IPS-20b (cell line): ENCODE data around the gene MAP3K5.

Experiments
- H3K27ac ChIP-seq: one replicate; pipeline ENCODE4 v1.5.1; 2013; ENCODE audit warnings: low read length
- H3K27me3 ChIP-seq: 2 replicates; pipeline ENCODE4 v1.6.1; 2013; ENCODE audit warnings: mild to moderate bottlenecking, low read length, inconsistent platforms; ENCODE audit not compliant: insufficient read depth
- H3K36me3 ChIP-seq: 2 replicates; pipeline ENCODE4 v1.6.1; 2013; ENCODE audit warnings: low read depth, mild to moderate bottlenecking, inconsistent platforms, low read length, moderate library complexity; ENCODE audit not compliant: insufficient read depth
- H3K4me1 ChIP-seq: 2 replicates; pipeline ENCODE4 v1.6.1; 2013; ENCODE audit warnings: mild to moderate bottlenecking, control low read depth, inconsistent platforms, low read length, moderate library complexity; ENCODE audit not compliant: insufficient read depth
- H3K4me3 ChIP-seq: 2 replicates; pipeline ENCODE4 v1.5.1; 2013; ENCODE audit warnings: mild to moderate bottlenecking, low read length, inconsistent platforms
- H3K9ac ChIP-seq: 2 replicates; pipeline ENCODE4 v1.6.1; 2013; ENCODE audit warnings: low read depth, mild to moderate bottlenecking, inconsistent platforms, low read length, moderate library complexity
- H3K9me3 ChIP-seq: 2 replicates; pipeline ENCODE4 v1.6.1; 2013; ENCODE audit warnings: mild to moderate bottlenecking, low read depth, low read length, inconsistent platforms; ENCODE audit not compliant: insufficient read depth

The MAP3K5 gene

DNA sequence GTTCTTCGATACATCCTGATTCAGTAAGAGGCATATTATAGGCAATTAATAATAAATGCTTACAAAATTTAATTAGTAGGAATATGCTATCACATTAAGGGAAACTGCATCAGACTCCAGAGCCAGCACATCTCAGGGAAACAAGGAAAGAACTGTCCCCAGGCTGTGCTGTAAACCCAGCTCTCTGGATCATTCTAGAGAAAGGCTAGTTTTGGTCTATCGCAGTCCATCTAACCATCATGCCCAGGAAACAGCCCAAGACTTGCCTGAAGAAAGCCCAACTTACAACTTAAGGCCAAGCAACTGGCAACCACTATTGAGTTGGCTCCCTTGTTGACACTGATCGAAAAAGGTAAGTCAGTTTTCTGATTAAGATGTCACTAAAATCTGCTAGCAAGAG is 11.3 kb downstream of the MAP3K5 start:
- Histone ChIP-seq H3K9ac (no peak overlapping the region), H3K9me3 (no peaks in the 10 kb centered on the region), H3K4me1 (0 out of 2 replicates have a peak, but pooled peaks cover 4% of the 10 kb centered on the region), H3K27me3 (no peaks in the 10 kb centered on the region), H3K27ac (no peak overlapping the region), H3K36me3 (no peaks in the 10 kb centered on the region), H3K4me3 (no peak overlapping the region)

DNA sequence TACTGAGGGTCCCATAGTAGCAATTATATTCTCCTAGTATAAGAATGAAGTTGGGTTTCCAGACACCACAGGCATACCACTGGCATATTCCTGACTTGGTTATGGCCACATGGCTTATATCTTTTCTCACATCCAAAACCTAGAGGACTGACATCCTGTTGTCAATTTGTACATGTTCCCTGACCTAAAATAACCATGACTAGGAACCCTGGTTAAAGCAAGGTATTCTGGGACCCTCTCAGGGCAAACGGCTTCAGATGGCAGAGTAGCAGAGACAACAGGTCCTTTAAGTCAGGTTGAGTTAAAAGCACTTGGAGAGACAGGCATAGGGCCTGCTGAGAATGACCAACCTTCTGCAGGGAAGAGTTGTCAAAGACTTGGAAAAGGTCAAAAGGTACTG is 12.6 kb downstream of the MAP3K5 start:
- H3K27me3 ChIP-seq: no peaks in the 10 kb centered on the region
- H3K36me3 ChIP-seq: no peaks in the 10 kb centered on the region
- no peaks in the 10 kb centered on the region for H3K4me1 ChIP-seq
- no peaks in the 10 kb centered on the region for H3K9me3 ChIP-seq
- H3K4me3 ChIP-seq: no peak overlapping the region
- H3K9ac ChIP-seq: no peak overlapping the region
- H3K27ac ChIP-seq: no peak overlapping the region

DNA sequence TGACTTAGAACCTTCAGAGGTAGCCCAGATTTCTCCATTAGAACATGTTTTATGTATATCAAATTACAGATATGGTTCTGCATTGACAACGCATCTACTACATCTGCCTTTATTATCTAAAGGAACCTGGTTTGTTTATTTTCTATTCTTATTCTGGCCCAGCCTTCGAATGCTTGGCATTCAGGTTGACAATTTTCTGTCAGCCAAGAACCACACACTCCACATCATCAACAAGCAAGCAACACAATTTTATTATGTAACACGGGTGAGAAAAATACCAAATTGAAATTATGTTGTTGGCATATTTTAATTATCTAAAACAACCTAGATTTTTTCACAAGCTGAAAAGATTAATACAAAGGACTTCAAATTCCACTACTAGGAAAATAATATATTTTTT is 14.6 kb downstream of the MAP3K5 start:
- H3K9ac ChIP-seq: no peak overlapping the region
- H3K27ac ChIP-seq: no peak overlapping the region
- H3K4me3 ChIP-seq: no peak overlapping the region
- no peaks in the 10 kb centered on the region for H3K27me3 ChIP-seq
- no peaks in the 10 kb centered on the region for H3K9me3 ChIP-seq
- peaks cover 3% of the 10 kb centered on the region; the same call in 1 of the 2 replicates for H3K4me1 ChIP-seq
- no peaks in the 10 kb centered on the region for H3K36me3 ChIP-seq

DNA sequence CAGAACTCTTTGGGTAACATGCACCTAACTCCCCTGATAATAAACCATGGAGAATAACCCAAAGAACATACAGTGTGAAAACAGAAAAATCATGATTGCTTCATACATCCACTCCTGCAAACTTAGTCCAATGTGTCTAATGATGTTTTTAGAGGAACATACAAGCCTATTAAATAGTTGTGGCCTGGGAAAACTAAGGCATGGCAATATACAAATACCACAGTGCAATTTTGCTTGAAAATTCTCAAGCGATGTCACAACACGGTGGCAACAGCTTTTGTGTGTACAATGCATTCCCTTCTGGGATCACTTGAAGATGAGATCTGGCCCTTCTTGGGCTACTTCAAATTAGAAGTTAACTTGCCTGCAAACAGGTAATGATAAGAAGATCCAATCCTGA is 16.7 kb downstream of the MAP3K5 start:
- Histone ChIP-seq H3K36me3 (no peaks in the 10 kb centered on the region), H3K4me1 (peaks cover 5% of the 10 kb centered on the region; the same call in 1 of the 2 replicates), H3K27ac (no peak overlapping the region)

DNA sequence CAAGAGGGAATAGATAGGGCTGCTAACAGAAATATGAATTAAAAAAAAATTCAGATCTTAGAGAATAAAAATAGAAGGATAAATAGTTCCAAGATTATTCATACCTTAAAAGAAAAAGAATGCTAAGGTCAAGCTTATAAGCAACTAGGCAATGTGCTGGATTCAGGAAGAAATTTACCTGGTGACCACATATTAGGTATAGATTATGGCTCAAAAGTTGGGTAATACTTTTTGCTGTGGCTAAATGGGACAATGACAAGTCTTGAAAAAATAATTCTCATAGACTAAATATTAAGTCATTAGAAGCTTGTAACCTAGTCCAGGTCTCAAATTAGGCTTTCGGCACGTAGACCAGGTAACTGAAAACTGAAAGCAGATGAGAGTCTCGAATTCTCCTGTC is 17.2 kb downstream of the MAP3K5 start:
- H3K27me3 ChIP-seq: no peaks in the 10 kb centered on the region
- no peaks in the 10 kb centered on the region for H3K36me3 ChIP-seq
- H3K4me3 ChIP-seq: no peak overlapping the region
- H3K9ac ChIP-seq: no peak overlapping the region
- no peak overlapping the region for H3K27ac ChIP-seq
- H3K4me1 ChIP-seq: peaks cover 5% of the 10 kb centered on the region; the same call in 1 of the 2 replicates
- no peaks in the 10 kb centered on the region for H3K9me3 ChIP-seq

More for the DNA sequence above, 16.7 kb downstream of the MAP3K5 start:
- Histone ChIP-seq H3K4me3 (no peak overlapping the region), H3K9ac (no peak overlapping the region), H3K9me3 (no peaks in the 10 kb centered on the region), H3K27me3 (no peaks in the 10 kb centered on the region)

DNA sequence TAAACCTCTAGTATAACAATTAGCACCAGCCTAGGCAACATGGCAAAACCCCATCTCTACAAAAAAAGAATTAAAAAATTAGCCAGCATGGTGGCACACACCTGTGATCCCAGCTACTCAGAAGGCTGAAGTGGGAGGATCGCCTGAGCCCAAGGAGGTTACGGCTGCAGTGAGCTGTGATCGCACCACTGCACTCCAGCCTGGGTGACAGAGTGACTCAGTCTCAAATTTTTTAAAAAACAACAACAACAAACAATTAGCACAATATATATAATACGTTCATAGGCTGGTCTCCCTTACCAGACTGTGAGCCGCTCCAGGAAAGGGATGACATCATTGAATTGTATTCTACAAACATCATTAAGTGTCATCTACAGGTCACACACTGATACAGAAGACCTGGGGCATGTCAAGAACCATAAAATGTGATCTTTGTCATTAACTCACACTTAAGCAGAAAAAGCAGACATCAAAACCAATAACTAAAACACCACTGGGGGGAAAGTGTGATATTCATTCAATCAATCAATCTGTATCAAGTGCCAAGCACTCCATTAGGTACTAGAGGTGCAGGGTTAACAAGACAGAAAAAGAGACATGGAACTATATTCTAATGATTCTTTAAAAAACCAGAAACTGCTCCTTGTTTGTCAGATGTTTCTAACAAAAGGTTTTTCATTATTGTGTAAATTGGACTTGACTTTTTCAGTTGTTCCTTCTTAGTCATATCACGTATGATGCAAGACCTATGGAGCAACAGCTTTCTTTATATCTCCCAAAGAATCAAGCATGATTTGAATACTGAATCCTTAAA is 17.8 kb downstream of the MAP3K5 start:
- H3K9me3 ChIP-seq: no peaks in the 10 kb centered on the region
- H3K9ac ChIP-seq: no peak overlapping the region
- no peak overlapping the region for H3K4me3 ChIP-seq
- no peak overlapping the region for H3K27ac ChIP-seq
- no peaks in the 10 kb centered on the region for H3K36me3 ChIP-seq
- peaks cover 5% of the 10 kb centered on the region; the same call in 1 of the 2 replicates for H3K4me1 ChIP-seq
- no peaks in the 10 kb centered on the region for H3K27me3 ChIP-seq

DNA sequence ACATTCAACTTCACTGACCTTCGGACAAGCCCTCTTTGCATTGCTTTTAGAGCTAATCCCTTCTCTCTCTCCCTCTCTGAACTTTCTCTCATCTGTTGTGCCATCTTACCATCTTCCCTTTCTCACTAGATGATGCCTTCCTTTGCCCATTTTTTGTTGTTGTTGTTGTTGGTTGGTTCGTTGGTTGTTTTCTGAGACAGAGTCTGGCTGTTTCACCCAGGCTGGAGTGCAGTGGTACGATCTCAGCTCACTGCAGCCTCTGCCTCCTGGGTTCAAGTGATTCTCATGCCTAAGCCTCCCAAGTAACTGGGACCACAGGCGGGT is 18.8 kb downstream of the MAP3K5 start:
- no peak overlapping the region for H3K4me3 ChIP-seq
- H3K9me3 ChIP-seq: no peaks in the 10 kb centered on the region
- no peaks in the 10 kb centered on the region for H3K27me3 ChIP-seq
- no peak overlapping the region for H3K9ac ChIP-seq
- H3K27ac ChIP-seq: no peak overlapping the region
- H3K36me3 ChIP-seq: no peaks in the 10 kb centered on the region
- H3K4me1 ChIP-seq: peaks cover 5% of the 10 kb centered on the region; the same call in 1 of the 2 replicates

DNA sequence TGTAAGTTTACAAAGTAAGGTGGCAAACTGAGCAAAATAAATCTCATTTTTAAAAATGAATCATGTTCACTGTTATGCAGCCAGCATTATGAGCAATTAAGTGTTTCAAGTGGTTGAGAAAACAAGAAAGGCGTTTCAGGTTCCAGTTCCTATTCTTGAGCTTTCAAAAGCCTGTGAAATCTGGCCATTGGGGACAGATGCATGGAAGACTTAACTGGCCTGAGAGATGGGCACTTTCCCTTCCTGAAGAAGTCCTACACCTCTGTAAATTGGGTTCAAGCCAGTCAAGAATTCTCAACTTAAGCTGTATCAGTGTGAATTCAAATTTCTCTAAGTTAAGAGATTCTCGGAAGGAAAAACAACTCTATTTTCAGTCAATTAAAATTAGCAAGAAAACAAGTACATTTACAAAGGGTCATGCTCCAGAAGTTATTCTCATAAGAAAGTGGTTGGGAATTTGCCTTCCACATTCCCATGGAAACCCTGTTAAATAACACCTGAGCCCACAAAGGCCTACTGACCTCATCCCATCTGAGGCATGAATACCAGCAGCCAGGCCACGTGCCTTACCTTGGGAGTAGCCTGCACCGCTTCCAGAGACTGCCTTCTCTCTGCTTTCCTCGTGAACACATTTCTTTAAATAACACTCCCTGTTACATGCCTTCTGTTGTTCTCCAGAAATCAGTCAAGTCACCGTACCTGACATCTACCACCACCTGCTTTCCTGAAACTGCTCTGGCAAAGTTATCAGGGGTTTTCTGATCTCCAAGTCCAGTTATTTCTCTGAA is 19.4 kb downstream of the MAP3K5 start:
- Histone ChIP-seq H3K27me3 (no peaks in the 10 kb centered on the region), H3K4me3 (no peak overlapping the region), H3K9me3 (no peaks in the 10 kb centered on the region), H3K4me1 (peaks cover 5% of the 10 kb centered on the region; the same call in 1 of the 2 replicates), H3K27ac (no peak overlapping the region), H3K9ac (no peak overlapping the region; the same call in 1 of the 2 replicates), H3K36me3 (no peaks in the 10 kb centered on the region)

DNA sequence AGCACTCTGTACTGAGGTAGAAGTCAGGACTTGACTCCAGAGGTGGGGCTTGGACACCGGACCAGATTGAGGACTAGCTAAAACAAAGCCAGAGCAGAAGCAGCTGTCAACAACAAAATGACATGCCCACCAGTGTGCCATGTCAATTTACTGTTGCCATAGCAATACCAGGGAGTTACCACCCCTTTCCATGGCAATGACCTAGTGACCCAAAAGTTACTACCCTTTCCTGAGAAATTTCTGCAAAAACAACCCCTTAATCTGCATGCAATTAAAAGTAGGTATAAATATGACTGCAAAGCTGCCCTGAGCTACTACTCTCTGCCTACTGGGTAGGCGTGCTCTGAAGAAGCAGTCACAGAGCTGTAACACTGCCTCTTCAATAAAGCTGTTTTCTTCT is 21.0 kb downstream of the MAP3K5 start:
- H3K27me3 ChIP-seq: no peaks in the 10 kb centered on the region
- no peak overlapping the region for H3K9ac ChIP-seq
- no peaks in the 10 kb centered on the region for H3K36me3 ChIP-seq
- peaks cover 5% of the 10 kb centered on the region; the same call in 1 of the 2 replicates for H3K4me1 ChIP-seq
- no peaks in the 10 kb centered on the region for H3K9me3 ChIP-seq
- H3K4me3 ChIP-seq: no peak overlapping the region
- no peak overlapping the region for H3K27ac ChIP-seq

DNA sequence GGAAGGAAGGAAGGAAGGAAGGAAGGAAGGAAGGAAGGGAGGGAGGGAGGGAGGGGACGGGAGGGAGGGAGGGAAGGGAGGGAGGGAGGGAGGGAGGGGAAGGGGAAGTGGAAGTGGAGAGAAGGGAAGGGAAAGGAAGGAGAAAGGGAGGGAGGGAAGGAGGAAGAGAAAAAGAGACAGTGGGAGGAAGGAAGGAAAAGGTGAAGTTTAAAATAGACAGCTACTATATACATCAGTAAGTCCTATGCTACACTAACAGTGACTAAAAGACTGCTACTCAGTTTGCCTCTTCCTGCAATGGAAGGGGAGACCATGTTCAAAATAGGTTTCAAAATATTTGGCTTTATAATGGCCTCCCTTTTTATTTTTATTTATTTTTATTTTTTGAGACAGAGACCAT is 22.5 kb downstream of the MAP3K5 start:
- H3K27ac ChIP-seq: no peak overlapping the region
- H3K9ac ChIP-seq: no peak overlapping the region
- H3K9me3 ChIP-seq: no peaks in the 10 kb centered on the region
- no peaks in the 10 kb centered on the region for H3K27me3 ChIP-seq
- peaks cover 5% of the 10 kb centered on the region; the same call in 1 of the 2 replicates for H3K4me1 ChIP-seq
- H3K4me3 ChIP-seq: no peak overlapping the region
- no peaks in the 10 kb centered on the region for H3K36me3 ChIP-seq

DNA sequence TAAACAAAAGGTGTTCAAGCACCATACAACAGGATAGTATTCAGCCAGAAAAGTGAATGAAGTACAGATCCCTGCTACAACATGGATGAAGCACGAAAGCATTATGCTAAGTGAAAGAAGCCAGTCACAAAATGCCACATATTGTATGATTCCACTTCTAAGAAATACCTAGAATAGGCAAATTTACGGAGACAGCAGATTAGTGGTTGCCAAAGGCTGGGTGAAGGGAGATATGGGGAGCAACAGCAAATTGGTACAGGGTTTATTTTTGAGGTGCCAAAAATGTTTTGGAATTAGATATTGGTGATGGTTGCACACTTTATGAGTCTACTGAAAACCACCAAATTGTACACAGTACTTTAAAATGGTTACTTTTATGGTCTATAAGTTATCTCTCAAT is 23.2 kb downstream of the MAP3K5 start:
- H3K27ac ChIP-seq: no peak overlapping the region
- no peaks in the 10 kb centered on the region for H3K27me3 ChIP-seq

More for the DNA sequence above, 23.2 kb downstream of the MAP3K5 start:
- H3K9me3 ChIP-seq: no peaks in the 10 kb centered on the region
- peaks cover 5% of the 10 kb centered on the region; the same call in 1 of the 2 replicates for H3K4me1 ChIP-seq
- H3K9ac ChIP-seq: no peak overlapping the region
- no peaks in the 10 kb centered on the region for H3K36me3 ChIP-seq
- H3K4me3 ChIP-seq: no peak overlapping the region
